NK-92 (cell line): Measurements from ENCODE around the gene SYT17.

Experiments used
- DNase-seq: peaks from one replicate; lab custom pipeline; 2025; ENCODE audit not compliant: unreplicated experiment; lab: John Stamatoyannopoulos, UW

SYT17 gene

DNA sequence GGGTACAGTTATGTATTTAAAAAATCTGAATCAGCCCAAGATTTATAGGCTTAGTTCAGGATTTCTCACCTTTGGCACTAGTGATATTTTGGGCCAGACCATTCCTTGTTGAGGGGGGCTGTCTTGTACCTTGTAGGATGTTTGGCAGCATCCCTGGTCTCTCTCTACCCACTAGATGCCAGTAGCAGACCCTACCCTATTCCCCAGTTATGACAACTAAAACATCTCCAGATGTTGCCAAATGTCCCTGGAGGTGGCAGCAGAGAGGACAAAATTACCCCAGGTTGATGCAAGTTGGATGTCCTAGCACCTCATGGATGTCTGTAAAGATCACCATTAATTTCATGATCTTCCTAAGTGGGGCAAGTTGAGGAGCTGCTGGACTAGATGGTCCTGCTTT is 45.8 kb downstream of the SYT17 start:
- no peak for DNase-seq

DNA sequence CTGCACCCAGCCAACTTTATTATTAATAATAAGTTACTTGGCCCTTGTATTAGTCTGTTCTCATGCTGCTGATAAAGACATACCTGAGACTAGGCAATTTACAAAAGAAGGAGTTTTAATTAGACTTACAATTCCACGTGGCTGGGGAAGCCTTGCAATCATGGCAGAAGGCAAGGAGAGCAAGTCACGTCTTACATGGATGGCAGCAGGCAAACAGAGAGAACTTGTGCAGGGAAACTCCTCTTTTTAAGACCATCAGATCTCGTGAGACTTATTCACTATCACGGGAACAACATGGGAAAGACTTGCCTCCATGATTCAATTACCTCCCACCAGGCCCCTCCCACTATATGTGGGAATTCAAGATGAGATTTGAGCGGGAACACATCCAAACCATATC is 47.7 kb downstream of the SYT17 start:
- no peak for DNase-seq

DNA sequence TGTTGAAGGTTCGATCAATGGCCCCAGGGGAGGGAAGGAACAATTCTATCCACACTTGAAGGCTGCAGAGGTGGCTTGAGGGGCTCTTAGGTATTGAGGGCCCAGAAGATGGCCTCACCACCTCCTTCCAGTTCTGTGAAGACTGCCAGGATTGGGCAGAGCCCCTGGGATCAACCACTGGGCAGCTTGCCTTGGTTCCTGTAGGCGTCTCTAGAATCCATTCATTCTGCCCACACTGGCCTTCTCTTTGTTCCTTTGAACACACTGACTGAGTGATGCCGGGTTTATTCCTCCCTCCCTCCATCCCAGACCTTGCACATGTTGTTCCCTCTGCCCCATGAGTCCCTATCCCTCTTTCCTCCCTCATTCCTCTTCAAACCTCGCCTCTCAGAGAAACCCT is 50.5 kb downstream of the SYT17 start:
- DNase-seq: no peak

DNA sequence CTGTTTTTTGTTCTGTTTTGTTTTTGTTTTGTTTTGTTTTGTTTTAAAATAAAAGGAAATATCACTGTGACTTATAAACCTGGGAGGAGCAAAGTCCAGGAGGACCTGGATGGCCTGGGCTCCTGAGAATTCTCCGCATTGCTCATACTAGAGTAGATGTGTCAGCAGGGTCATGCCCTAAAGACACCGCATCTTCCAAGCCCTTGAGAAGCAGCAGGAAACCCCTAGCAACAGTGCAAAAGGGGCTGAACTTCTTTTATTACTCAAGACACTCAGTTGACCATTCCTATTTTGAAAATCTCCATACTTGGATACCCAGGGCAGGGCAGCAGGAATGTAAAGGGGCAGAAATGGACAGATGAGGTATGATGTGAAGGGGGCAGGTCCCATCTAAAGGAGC is 51.8 kb downstream of the SYT17 start:
- no peak for DNase-seq

GRCh38 chr16:19223235-19224170 is 55.5 kb downstream of the SYT17 start:
- DNase-seq: no peak

DNA sequence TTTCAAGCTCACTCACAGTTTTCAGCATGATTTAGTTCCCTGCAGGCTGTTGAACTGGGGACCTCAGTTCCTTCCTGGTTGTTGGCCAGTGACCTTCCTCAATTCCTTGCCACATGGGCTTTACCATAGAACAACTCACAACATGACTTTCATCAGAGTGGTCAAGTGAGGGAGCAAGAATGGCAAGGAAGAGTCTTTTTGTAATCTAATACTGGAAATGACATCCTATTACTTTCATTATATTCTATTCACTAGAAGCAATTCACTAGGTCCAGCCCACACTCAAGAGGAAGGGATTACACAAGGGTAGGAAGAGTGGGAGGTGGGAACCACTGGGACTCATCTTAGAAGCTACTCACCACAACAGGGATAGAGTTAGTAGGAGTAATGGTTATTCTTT is 57.6 kb downstream of the SYT17 start:
- no peak for DNase-seq

DNA sequence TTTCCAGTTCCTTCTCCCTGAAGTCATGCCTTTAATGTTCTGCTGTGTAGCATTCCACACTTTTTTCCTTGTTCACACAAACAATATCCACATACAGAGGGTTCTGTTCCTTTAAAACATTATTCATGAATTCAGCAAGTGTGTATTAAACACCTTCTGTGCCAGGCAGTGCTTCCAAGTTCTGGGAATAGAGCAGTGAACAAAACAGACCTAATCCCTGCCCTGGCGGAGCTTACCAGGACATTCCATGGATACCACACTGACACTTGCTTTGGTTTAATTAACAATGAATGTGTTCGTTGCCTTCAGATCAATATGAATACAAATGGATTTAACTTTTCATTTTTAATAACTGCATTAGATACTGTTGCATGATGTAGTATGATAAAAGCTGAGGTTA is 59.6 kb downstream of the SYT17 start:
- no peak for DNase-seq

GRCh38 chr16:19228052-19228451 is 60.0 kb downstream of the SYT17 start:
- no peak for DNase-seq

DNA sequence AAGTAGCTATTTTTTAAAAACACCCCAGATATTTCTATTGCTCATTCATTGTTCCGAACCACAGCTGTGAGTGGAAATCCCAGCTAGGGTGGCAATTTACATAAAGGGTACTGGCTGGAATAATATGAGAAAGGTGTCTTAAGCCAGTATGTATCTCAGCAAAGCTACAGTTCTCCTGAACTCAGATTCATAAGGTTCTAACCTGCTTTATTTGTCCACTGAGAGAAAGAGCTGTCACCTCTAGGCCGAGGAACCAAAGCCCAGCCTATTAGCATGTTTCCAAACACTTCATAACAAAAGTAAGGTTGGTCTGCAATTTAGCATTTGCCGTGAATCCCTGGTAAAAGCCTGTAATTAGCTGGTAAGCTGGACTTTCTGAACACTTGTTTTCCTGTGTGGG is 60.5 kb downstream of the SYT17 start:
- DNase-seq: no peak

DNA sequence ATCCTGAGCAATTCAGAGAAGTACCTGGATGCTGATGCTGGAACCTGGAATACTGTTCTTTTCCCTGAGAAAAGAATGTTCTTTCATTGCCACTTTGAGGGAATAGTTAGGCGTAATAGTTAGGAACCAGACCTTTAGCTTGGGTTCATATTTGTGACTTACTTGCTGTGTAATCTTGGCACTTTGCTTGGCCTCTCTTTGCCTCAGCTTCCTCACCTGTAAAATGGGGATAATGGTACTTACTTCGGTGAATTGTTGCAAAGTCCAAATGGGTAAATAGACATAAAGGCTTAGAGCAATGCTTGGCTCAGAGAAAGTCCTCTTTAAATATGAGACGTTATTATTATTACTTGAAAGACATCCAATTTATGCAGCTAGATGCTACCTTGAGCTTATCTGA is 62.5 kb downstream of the SYT17 start:
- DNase-seq: no peak

DNA sequence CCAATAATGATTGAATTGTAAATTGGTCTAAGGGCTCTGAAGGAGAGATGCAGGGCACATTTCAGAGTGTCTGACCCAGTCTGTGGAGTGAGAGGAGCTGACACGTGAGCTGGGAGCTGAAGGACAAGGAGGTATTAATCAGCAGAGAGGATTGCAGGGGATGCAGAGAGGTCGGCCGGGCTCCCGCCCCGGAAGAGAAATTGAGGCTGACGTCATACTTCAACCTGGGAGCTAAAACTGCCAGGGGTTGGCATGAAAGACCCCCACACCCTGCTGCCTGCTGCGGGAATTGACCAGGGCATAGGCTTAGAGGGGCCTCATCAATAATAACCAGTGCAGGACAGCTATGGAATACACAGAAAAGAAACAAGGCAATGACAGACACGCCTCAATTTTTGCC is 63.8 kb downstream of the SYT17 start:
- no peak for DNase-seq

- DNase-seq: no peak
These were observed 64.9 kb downstream of the SYT17 start for GRCh38 chr16:19232988-19233387.

DNA sequence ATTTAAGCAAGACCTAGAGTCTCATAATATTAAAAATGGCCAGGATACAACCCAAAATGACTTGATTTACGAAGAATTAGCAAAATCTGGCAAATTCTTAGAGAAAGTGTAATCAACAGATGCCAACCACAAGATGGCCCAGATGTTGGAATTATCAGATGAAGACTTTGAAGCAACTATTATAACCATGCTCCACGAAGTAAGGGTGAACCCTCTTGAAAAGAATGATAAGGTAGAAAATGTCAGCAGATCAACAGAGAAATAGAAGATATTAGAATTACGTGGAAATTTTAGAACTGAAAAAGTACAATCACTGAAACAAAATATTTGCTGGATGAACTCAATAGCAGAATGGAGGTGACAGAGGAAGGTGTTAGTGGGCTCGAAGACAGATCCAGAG is 67.4 kb downstream of the SYT17 start:
- DNase-seq: no peak

GRCh38 chr16:19235886-19236285 is 67.8 kb downstream of the SYT17 start:
- no peak for DNase-seq

- DNase-seq: no peak
These were observed 68.6 kb downstream of the SYT17 start for GRCh38 chr16:19236561-19237209.

GRCh38 chr16:19238406-19238805 is 70.4 kb downstream of the SYT17 start:
- no peak for DNase-seq

- DNase-seq: no peak
These were observed 71.6 kb downstream of the SYT17 start for GRCh38 chr16:19239511-19240155.

DNA sequence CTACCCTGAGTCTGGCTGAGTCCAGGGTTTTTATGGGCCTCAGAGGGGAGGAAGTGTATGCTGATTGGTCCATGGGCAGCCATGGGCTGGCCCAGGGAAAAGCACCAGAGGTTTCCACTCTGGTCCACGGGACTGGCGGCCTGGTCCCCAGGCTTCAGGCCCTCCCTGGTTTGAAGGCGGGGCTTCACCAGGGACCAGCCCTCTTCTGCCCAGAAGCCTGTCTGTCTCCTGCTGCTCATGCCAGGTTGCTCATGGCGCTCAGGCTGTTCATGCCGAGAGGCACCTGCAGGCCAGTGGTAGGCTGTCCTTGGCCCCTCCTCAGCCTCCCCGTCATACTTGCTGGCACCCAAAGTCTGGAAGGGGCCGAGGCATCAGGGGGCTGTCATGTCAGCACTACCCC is 72.5 kb downstream of the SYT17 start:
- DNase-seq: no peak

DNA sequence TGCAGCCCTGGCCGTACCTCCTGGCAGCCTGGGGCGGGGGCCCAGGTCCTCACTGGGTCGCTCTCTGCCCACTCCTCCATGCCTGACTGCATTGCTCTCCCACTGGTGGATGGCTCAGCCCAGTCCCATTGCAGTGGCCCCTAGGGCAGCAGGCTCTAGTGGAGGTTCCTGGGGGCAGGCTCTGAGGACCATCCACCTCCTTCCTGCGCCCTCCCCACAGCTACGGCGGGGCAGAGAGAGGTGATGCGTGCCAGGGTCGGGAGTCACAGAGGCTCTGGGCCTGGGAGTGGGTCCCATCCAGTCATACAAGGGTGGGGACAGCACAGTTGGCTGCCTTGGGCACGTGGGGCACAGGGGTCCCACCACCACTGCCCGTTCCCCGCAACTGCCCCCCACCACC is 73.5 kb downstream of the SYT17 start:
- DNase-seq: no peak

DNA sequence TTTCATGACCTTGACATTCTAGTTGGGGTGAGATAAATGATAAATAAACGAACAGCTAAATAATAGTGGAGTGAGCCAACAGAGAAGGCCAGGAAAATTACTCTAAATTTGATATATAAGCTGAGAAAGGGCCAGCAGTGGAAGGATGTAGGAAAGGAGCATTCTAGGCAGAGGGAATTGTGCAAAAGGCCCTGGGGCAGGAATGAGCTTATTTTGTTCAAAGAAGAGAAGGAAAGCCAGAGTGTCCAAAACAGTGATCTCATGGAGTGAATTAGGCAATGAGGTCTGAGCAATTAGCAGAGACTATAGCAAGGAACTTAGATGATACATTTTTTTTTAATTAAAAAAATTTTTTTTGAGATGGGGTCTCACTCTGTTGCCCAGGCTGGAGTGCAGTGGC is 74.1 kb downstream of the SYT17 start:
- DNase-seq: no peak

DNA sequence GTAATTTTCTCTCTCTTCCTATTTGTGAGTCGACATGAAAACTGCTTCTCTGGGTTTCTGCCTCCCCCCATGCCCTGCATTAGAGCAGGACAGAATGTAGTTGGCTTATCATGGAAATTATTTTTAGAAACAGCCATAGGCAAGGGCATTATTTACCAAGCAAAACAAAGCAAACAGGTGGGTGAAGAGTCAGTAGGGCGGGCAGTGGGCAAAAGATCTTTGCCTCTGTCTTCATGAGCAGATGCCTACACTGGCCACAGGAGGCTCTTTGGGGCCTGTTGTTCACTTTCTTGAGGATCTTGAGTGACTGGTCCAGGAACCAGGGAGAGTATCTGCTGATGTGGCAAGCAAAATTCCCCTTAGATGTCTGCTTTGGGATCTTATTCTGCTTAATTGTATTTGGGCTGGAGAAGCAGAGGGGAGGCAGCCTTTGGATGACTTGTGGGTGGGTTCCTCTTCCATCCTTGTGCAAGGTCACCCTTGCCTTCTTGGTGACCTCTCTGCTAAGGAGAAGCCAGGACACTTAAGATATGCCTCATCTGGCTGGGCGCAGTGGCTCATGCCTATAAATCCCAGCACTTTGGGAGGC is 75.0 kb downstream of the SYT17 start:
- no peak for DNase-seq
